PFSK-1 (cell line): ENCODE results near the gene EPHA5.

Experiments used
- FOXP2 ChIP-seq: optimal IDR thresholded peaks from 2 replicates; pipeline ENCODE3; 2011; ENCODE audit warnings: borderline replicate concordance, control low read depth, inconsistent platforms; ENCODE audit not compliant: insufficient read depth; ENCODE audit errors: extremely low read length, extremely low read depth
- POLR2AphosphoS5 ChIP-seq: IDR thresholded peaks from 2 replicates; pipeline ENCODE4 v1.6.1; 2012; ENCODE audit warnings: low read depth, mild to moderate bottlenecking, control low read depth, low read length, moderate library complexity
- REST ChIP-seq, 2 experiments: IDR thresholded peaks; 2 replicates each; pipeline versions ENCODE4 v1.6.1 to v1.8.0; 2011 to 2012; ENCODE audit warnings: low read depth in 2 of 2, low read length in 2 of 2, control low read depth in 1 of 2, inconsistent platforms in 1 of 2, mild to moderate bottlenecking in 1 of 2, moderate library complexity in 1 of 2; ENCODE audit not compliant: insufficient read depth in 1 of 2
- SIN3A ChIP-seq: IDR thresholded peaks from 2 replicates; pipeline ENCODE4 v1.6.1; 2012; ENCODE audit warnings: mild to moderate bottlenecking, low read length, moderate library complexity, borderline replicate concordance; ENCODE audit not compliant: insufficient read depth
- TAF1 ChIP-seq: IDR thresholded peaks from 2 replicates; pipeline ENCODE4 v1.6.1; 2012; ENCODE audit warnings: low read length, control low read depth, borderline replicate concordance; ENCODE audit not compliant: insufficient read depth

The EPHA5 gene

DNA sequence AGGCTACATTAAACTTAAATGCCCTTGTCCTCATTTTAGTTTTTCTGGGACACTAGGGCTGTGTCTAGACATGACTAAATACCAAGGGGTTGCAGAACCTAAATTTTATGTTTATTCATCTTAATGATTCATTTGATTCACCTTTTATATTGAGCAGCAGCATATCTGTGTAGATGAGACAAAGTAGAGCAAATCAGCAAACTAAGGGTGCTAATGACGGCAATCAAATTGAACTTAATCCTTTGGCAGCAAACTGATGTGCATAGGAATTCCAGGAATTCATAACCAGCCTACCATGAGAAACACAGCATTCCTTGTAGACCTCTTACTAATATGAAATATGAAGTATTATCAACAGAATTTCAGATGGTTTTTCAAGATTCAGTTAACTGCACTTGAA lies 25.1 kb downstream of the EPHA5 start:
- TF ChIP-seq TAF1 (no peak), POLR2AphosphoS5 (no peak), SIN3A (no peak), FOXP2 (no peak), REST (IDR thresholded peaks at IDR 0.05; ENCODE audit: insufficient read depth in 1 of 2, low read depth in 2 of 2, low read length in 2 of 2) (no peak)

GRCh38 chr4:65635051-65635821 lies 35.1 kb downstream of the EPHA5 start:
- TF ChIP-seq SIN3A: no peak

DNA sequence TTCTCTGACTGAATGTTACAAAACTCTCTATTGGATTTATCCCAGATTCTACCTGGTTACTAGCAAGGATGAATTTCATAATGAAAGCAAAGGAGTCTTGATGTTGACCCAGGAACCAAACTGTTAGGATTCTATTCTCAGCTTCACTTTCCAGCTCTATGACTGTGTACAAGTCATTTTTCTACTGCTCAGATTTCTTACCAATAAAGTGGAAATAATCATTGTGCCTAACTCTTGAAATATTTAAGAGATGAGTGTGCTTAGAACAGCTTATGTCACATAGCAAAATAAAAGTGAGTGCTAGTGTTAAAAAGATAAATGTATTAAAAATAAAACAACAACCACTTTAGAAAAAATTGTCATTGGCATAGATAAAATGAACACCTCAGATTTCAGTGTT lies 45.6 kb downstream of the EPHA5 start:
- TF ChIP-seq REST (IDR thresholded peaks at IDR 0.05; ENCODE audit: insufficient read depth in 1 of 2, low read depth in 2 of 2, low read length in 2 of 2): no peak
- TF ChIP-seq POLR2AphosphoS5: no peak
- TF ChIP-seq SIN3A: no peak
- no peak for TF ChIP-seq TAF1
- TF ChIP-seq FOXP2: no peak

GRCh38 chr4:65623506-65623905 lies 46.8 kb downstream of the EPHA5 start:
- TF ChIP-seq SIN3A (no peak), TAF1 (no peak), REST (IDR thresholded peaks at IDR 0.05; ENCODE audit: insufficient read depth in 1 of 2, low read depth in 2 of 2, low read length in 2 of 2) (no peak), POLR2AphosphoS5 (no peak), FOXP2 (no peak)

DNA sequence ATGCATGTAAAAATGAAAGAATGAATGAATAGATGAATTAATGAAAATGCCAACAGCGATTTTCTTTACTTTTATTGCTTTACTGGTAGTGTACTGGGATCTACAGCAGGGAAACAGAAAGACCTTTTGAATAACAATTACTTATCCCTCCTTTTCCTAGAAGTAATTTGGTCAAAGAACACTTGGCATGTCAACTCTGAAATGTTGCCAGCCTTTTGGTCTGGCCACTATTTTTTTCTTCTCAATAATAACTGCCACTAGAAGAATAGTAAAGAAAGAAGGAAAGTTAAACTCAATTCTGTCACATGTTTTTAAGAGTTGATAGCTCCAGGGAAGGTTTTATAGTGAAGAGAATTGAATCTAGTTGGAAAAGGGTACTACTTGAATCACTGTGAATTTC lies 52.9 kb downstream of the EPHA5 start:
- no peak for TF ChIP-seq SIN3A

GRCh38 chr4:65604515-65604914 lies 65.8 kb downstream of the EPHA5 start:
- TF ChIP-seq TAF1: no peak
- no peak for TF ChIP-seq REST (IDR thresholded peaks at IDR 0.05; ENCODE audit: insufficient read depth in 1 of 2, low read depth in 2 of 2, low read length in 2 of 2)
- TF ChIP-seq FOXP2: no peak
- no peak for TF ChIP-seq SIN3A
- TF ChIP-seq POLR2AphosphoS5: no peak
